GM10266 (cell line): ENCODE results near the gene RAP1GAP.
A peak's percentile ranks its signal among the peaks of the same experiment; 100 is the strongest.

Source experiments
- DNase-seq: peaks from one replicate; pipeline ENCODE4 v3.0.0; 2012; ENCODE audit errors: extremely low spot score
- CTCF ChIP-seq: IDR thresholded peaks from 2 replicates; pipeline ENCODE4 v1.5.1; 2012; ENCODE audit warnings: mild to moderate bottlenecking, low read depth; ENCODE audit not compliant: control insufficient read depth, insufficient read depth; ENCODE audit errors: missing control alignments

The RAP1GAP gene

GRCh38 chr1:21669258-21670058 is at the start of gene RAP1GAP:
RAP1GAP (minus strand) TSS chr1:21669357; CDS start chr1:21620032, 49,325 bp downstream.
- DNase-seq = peak; percentile 68
- peak; percentile 15 for TF ChIP-seq CTCF

GRCh38 chr1:21716169-21716568 is 47.0 kb upstream of the RAP1GAP start:
- DNase-seq = no peak
- TF ChIP-seq CTCF = no peak

GRCh38 chr1:21707891-21708290 is 38.7 kb upstream of the RAP1GAP start:
- TF ChIP-seq CTCF = no peak
- no peak for DNase-seq

GRCh38 chr1:21707086-21707840 is 38.1 kb upstream of the RAP1GAP start:
- no peak for TF ChIP-seq CTCF
- DNase-seq = no peak

GRCh38 chr1:21706151-21706835 is 37.1 kb upstream of the RAP1GAP start:
- no peak for TF ChIP-seq CTCF
- DNase-seq = no peak

GRCh38 chr1:21705303-21705980 is 36.3 kb upstream of the RAP1GAP start:
- DNase-seq = no peak
- no peak for TF ChIP-seq CTCF
